G401 (cell line): ENCODE data around the gene GAGE12G. TPM values are rescaled to one million over a fixed set of nuclear protein-coding genes. Genes with fewer than 3 reads are reported as not detected.
"Not testable (repeated sequence)": the region's sequence is repeated elsewhere in the genome, so short reads cannot be mapped to it uniquely, and the experiment has no call there.

Experiments
- DNase-seq: peaks from one replicate; pipeline ENCODE4 v3.0.0-alpha.2; 2015; ENCODE audit warnings: low spot score
- in situ Hi-C: cut with HindIII; loops from 2 replicates; pipeline ENCODE4 v1.10.0; 2016; ENCODE audit warnings: low sequenced_read_pairs, mixed read lengths
- total RNA-seq: library from RNA; depleted of rRNA; stranded (reverse); fragments of >200 nt; shearing (Covaris generic); gene quantifications from 2 replicates; pipeline ENCODE4 v1.2.3, GENCODE V29; 2014; rRNA removed

Gene GAGE12G
- total RNA-seq, result not detected in 2 replicates

DNA sequence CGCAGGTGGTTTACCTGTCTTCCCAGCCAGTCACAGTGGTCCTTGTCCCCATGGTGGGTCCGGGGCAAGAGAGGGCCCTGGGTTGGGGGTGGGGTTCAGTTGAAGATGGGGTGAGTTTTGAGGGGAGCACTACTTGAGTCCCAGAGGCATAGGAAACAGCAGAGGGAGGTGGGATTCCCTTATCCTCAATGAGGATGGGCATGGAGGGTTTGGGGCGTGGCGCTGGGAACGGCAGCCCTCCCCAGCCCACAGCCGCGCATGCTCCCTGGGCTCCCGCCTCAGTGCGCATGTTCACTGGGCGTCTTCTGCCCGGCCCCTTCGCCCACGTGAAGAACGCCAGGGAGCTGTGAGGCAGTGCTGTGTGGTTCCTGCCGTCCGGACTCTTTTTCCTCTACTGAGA lies at the start of gene GAGE12G:
TSS of gene GAGE12G (plus strand) at position 301 of the 400 bp plus-strand sequence. CDS start 1,155 bp downstream, outside the sequence.
- DNase-seq, in situ Hi-C loops: not testable (repeated sequence)

DNA sequence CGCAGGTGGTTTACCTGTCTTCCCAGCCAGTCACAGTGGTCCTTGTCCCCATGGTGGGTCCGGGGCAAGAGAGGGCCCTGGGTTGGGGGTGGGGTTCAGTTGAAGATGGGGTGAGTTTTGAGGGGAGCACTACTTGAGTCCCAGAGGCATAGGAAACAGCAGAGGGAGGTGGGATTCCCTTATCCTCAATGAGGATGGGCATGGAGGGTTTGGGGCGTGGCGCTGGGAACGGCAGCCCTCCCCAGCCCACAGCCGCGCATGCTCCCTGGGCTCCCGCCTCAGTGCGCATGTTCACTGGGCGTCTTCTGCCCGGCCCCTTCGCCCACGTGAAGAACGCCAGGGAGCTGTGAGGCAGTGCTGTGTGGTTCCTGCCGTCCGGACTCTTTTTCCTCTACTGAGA lies 38.3 kb upstream of the GAGE12G start, which contains the start of gene GAGE12C:
TSS of gene GAGE12C (plus strand) at position 301 of the 400 bp plus-strand sequence. CDS start 1,155 bp downstream, outside the sequence.
- in situ Hi-C loops, DNase-seq: not testable (repeated sequence)

- in situ Hi-C loops, DNase-seq: not testable (repeated sequence)
Measured at GRCh38 chrX:49541433-49541832, 28.8 kb upstream of the GAGE12G start, which contains the start of gene GAGE12D. Gene GAGE12D, plus strand, starts transcription at chrX:49541733. Its CDS starts 1,155 bp downstream, at chrX:49542888.

GRCh38 chrX:49550989-49551388 lies 19.2 kb upstream of the GAGE12G start, which contains the start of gene GAGE12E:
Gene GAGE12E, plus strand, starts transcription at chrX:49551289. Its CDS starts 1,155 bp downstream, at chrX:49552444.
- DNase-seq, in situ Hi-C loops: not testable (repeated sequence)

- in situ Hi-C loops, DNase-seq: not testable (repeated sequence)
Measured at GRCh38 chrX:49560542-49560941, 9.7 kb upstream of the GAGE12G start, which contains the start of gene GAGE12F. Gene GAGE12F, plus strand, starts transcription at chrX:49560842. Its CDS starts 1,155 bp downstream, at chrX:49561997.

DNA sequence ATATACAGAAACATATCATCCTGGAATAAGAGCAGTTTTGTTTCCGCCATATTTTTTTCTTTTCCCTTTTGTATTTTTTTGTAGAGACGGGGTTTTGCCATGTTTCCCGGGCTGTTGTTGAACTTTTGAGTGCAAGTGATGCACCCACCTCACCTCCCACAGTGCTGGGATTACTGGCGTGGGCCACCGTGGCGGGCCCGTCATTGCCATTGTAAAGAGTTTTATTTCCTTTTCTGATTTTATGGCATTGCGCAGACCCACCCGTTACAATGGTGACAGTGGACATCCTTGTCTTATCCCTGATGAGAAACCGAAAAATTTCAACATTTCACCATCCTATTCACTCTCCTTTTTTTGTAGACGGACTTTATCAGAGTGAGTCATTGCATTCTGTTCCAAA lies 1.5 kb upstream of the GAGE12G start:
- in situ Hi-C loops, DNase-seq: not testable (repeated sequence)

GRCh38 chrX:49569152-49569551 lies 1.0 kb upstream of the GAGE12G start:
- in situ Hi-C loops, DNase-seq: not testable (repeated sequence)

- in situ Hi-C loops, DNase-seq: not testable (repeated sequence)
Measured at GRCh38 chrX:49579649-49580048, 9.4 kb downstream of the GAGE12G start, which contains the start of gene GAGE12H. Gene GAGE12H, plus strand, starts transcription at chrX:49579949. Its CDS starts 1,155 bp downstream, at chrX:49581104.

DNA sequence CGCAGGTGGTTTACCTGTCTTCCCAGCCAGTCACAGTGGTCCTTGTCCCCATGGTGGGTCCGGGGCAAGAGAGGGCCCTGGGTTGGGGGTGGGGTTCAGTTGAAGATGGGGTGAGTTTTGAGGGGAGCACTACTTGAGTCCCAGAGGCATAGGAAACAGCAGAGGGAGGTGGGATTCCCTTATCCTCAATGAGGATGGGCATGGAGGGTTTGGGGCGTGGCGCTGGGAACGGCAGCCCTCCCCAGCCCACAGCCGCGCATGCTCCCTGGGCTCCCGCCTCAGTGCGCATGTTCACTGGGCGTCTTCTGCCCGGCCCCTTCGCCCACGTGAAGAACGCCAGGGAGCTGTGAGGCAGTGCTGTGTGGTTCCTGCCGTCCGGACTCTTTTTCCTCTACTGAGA lies 19.0 kb downstream of the GAGE12G start, which contains the start of gene GAGE2A:
TSS of gene GAGE2A (plus strand) at position 301 of the 400 bp plus-strand sequence. CDS start 1,155 bp downstream, outside the sequence.
- DNase-seq, result not testable (repeated sequence)

DNA sequence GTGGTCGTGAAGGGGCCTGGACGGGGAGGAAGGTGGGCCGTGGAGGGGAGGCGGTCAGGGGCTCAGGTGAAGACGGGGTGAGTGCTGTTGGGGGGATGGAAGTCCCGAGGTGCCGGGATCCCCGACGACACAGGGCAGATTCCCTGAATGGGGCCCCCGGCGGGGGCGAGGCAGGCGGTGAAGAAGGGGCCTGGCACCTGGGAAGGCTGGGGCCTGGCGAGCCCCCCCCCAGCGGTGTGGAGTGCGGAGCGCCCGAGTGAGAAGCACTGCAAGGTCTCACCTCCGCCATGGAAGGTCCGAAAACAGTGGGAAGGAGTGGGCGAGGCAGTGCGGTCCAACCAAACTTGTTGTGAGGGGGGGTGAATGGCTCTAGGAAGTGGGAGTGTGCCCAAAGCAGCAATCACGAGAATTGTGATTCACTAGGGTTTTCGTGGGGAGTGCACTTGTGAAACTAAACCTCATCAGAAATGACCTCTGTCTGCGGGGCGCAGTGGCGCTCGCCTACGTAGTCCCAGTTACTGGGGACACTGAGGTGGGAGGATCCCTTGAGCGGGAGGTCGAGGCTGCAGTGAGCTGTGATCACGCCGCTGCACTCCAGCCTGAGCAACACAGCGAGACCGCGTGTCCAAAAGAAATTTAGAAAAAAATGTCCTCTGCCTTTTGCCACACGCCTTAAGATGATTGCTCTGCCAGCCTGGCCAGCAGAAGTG lies 19.7 kb downstream of the GAGE12G start:
- DNase-seq, in situ Hi-C loops: not testable (repeated sequence)

More for the DNA sequence above, 19.0 kb downstream of the GAGE12G start, which contains the start of gene GAGE2A:
- in situ Hi-C loops, result not testable (repeated sequence)

GRCh38 chrX:49590488-49590887 lies 20.3 kb downstream of the GAGE12G start:
- DNase-seq, in situ Hi-C loops: not testable (repeated sequence)

DNA sequence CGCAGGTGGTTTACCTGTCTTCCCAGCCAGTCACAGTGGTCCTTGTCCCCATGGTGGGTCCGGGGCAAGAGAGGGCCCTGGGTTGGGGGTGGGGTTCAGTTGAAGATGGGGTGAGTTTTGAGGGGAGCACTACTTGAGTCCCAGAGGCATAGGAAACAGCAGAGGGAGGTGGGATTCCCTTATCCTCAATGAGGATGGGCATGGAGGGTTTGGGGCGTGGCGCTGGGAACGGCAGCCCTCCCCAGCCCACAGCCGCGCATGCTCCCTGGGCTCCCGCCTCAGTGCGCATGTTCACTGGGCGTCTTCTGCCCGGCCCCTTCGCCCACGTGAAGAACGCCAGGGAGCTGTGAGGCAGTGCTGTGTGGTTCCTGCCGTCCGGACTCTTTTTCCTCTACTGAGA lies 28.5 kb downstream of the GAGE12G start, which contains the start of gene GAGE1:
TSS of gene GAGE1 (plus strand) at position 301 of the 400 bp plus-strand sequence. CDS start 1,155 bp downstream, outside the sequence.
- DNase-seq, in situ Hi-C loops: not testable (repeated sequence)

DNA sequence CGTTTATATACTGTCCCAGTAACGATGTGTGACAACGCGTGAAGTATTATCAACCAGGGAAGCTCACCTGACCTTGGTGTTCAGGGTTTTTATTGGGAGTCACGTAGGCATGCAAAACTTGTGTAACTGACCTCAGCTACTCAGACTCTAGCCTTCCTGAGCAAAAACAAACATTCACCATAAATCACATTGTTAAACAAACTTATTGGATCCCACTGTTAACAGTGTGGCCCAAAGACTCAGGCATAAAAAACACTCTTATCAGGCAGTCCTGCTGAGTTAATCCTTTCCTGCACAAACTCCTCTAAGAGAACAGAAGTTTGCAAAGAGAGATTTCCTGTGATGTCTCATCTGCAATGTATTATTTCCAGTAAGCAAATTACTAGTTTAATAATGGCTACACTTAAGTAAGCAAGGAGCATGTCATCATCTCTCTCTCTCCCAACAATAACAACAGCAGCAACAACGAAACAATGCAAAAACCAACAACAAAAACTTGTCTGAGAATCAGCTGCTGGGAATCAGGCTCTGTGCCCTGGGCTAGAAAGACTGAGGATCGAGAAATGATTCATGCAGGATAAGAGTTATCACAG lies 40.6 kb downstream of the GAGE12G start:
- in situ Hi-C loops, result no loop called here
- no peak for DNase-seq

GRCh38 chrX:49618574-49618973 lies 48.4 kb downstream of the GAGE12G start:
- DNase-seq, result no peak
- in situ Hi-C loops, result no loop called here

Other genes with a start within 250 kb of the GAGE12G start
- gene GAGE12J, start 248.4 kb upstream of the GAGE12G start, total RNA-seq, result not detected in 2 replicates
- not detected in 2 replicates for gene GAGE13, start 238.8 kb upstream of the GAGE12G start, total RNA-seq
- not detected in 2 replicates for gene GAGE12C, start 38.2 kb upstream of the GAGE12G start, total RNA-seq
- not detected in 2 replicates for gene GAGE12D, start 28.7 kb upstream of the GAGE12G start, total RNA-seq
- gene GAGE12E, start 19.1 kb upstream of the GAGE12G start, total RNA-seq, result not detected in 2 replicates
- not detected in 2 replicates for gene GAGE12F, start 9.6 kb upstream of the GAGE12G start, total RNA-seq
- gene GAGE12H, start 9.5 kb downstream of the GAGE12G start, total RNA-seq, result not detected in 2 replicates
- not detected in 2 replicates for gene GAGE2A, start 19.1 kb downstream of the GAGE12G start, total RNA-seq
- not detected in 2 replicates for gene GAGE1, start 28.6 kb downstream of the GAGE12G start, total RNA-seq
- gene PAGE1, start 125.6 kb downstream of the GAGE12G start, total RNA-seq, result not detected in 2 replicates